GM19025 (cell line): ENCODE measurements around the gene INSM1.
"Not testable (repeated sequence)": the region's sequence is repeated elsewhere in the genome, so short reads cannot be mapped to it uniquely, and the experiment has no call there.

Experiments
- ATAC-seq: cut with Tn5 transposase; IDR thresholded peaks from one replicate; pipeline ENCODE4 v1.9.1; 2021; ENCODE audit warnings: mild to moderate bottlenecking, low read depth, moderate library complexity; ENCODE audit not compliant: unreplicated experiment

INSM1 gene

GRCh38 chr20:20367575-20368417, at the start of gene INSM1:
TSS of gene INSM1 (plus strand) at chr20:20368104. CDS start at chr20:20368268, 164 bp downstream.
- no peak for ATAC-seq

- no peak for ATAC-seq
These were observed 49.3 kb upstream of the INSM1 start for GRCh38 chr20:20318365-20319161.

- ATAC-seq: no peak
These were observed 46.8 kb upstream of the INSM1 start for GRCh38 chr20:20321134-20321533.

GRCh38 chr20:20321917-20322316, 46.0 kb upstream of the INSM1 start:
- no peak for ATAC-seq

GRCh38 chr20:20322912-20323311, 45.0 kb upstream of the INSM1 start:
- ATAC-seq: no peak

GRCh38 chr20:20327746-20328145, 40.2 kb upstream of the INSM1 start:
- no peak for ATAC-seq

- no peak for ATAC-seq
These were observed 38.3 kb upstream of the INSM1 start for GRCh38 chr20:20329564-20329963.

GRCh38 chr20:20331156-20331555, 36.7 kb upstream of the INSM1 start:
- no peak for ATAC-seq

GRCh38 chr20:20331817-20332216, 36.1 kb upstream of the INSM1 start:
- ATAC-seq: no peak

- no peak for ATAC-seq
These were observed 34.0 kb upstream of the INSM1 start for GRCh38 chr20:20333866-20334265.

GRCh38 chr20:20334489-20334888, 33.4 kb upstream of the INSM1 start:
- ATAC-seq: peak; percentile 95

GRCh38 chr20:20338133-20338730, 29.7 kb upstream of the INSM1 start:
- no peak for ATAC-seq

- no peak for ATAC-seq
These were observed 27.5 kb upstream of the INSM1 start for GRCh38 chr20:20340443-20340842.

- no peak for ATAC-seq
These were observed 26.5 kb upstream of the INSM1 start for GRCh38 chr20:20341371-20341770.

GRCh38 chr20:20342066-20342465, 25.8 kb upstream of the INSM1 start:
- no peak for ATAC-seq

GRCh38 chr20:20343932-20344331, 24.0 kb upstream of the INSM1 start:
- ATAC-seq: no peak

GRCh38 chr20:20344476-20344875, 23.4 kb upstream of the INSM1 start:
- ATAC-seq: no peak

- ATAC-seq: no peak
These were observed 14.3 kb upstream of the INSM1 start for GRCh38 chr20:20353576-20353975.

- ATAC-seq: not testable (repeated sequence)
These were observed 12.4 kb upstream of the INSM1 start for GRCh38 chr20:20355503-20355902.

- ATAC-seq: no peak
These were observed 9.1 kb upstream of the INSM1 start for GRCh38 chr20:20358801-20359200.

- ATAC-seq: no peak
These were observed 8.3 kb upstream of the INSM1 start for GRCh38 chr20:20359628-20360027.
